H9 (cell line): Measurements from ENCODE around the gene SPHK2. TPM values are rescaled to one million over a fixed set of nuclear protein-coding genes. Genes with fewer than 3 reads are reported as not detected.
A peak's percentile ranks its signal among the peaks of the same experiment; 100 is the strongest.

ENCODE experiments used
- DNase-seq: peaks from one replicate; pipeline ENCODE4 v3.0.0-alpha.2; 2017
- H2AFZ ChIP-seq: one replicate; pipeline ENCODE4 v1.6.1; 2013; ENCODE audit warnings: mild to moderate bottlenecking, low read length, control low read depth, moderate library complexity
- H2AK5ac ChIP-seq: 2 replicates; pipeline ENCODE4 v1.6.1; 2013; ENCODE audit warnings: low read length, control low read depth, mixed read lengths; ENCODE audit not compliant: insufficient read length
- H2BK120ac ChIP-seq: one replicate; pipeline ENCODE4 v1.6.1; 2013; ENCODE audit warnings: low read depth, mild to moderate bottlenecking, low read length, control low read depth, inconsistent platforms; ENCODE audit not compliant: poor library complexity, severe bottlenecking
- H2BK12ac ChIP-seq: 2 replicates; pipeline ENCODE4 v1.6.1; 2013; ENCODE audit warnings: low read length, control low read depth, mixed read lengths, low read depth; ENCODE audit not compliant: insufficient read length
- H2BK15ac ChIP-seq: 2 replicates; pipeline ENCODE4 v1.6.1; 2013; ENCODE audit warnings: low read depth, low read length, control low read depth
- H2BK20ac ChIP-seq: one replicate; pipeline ENCODE4 v1.6.1; 2013; ENCODE audit warnings: low read depth, mild to moderate bottlenecking, low read length, control low read depth, inconsistent platforms; ENCODE audit not compliant: poor library complexity, severe bottlenecking
- H2BK5ac ChIP-seq: 2 replicates; pipeline ENCODE4 v1.6.1; 2013; ENCODE audit warnings: low read length, control low read depth, mixed read lengths; ENCODE audit not compliant: insufficient read length
- H3K14ac ChIP-seq: 2 replicates; pipeline ENCODE4 v1.6.1; 2013; ENCODE audit warnings: low read length, control low read depth; ENCODE audit not compliant: insufficient read depth
- H3K18ac ChIP-seq: 2 replicates; pipeline ENCODE4 v1.6.1; 2013; ENCODE audit warnings: low read depth, mild to moderate bottlenecking, mixed read lengths, low read length, control low read depth; ENCODE audit not compliant: insufficient read length
- H3K23ac ChIP-seq: 2 replicates; pipeline ENCODE4 v1.6.1; 2013; ENCODE audit warnings: low read length, control low read depth, mixed read lengths, low read depth; ENCODE audit not compliant: insufficient read length
- H3K23me2 ChIP-seq: 2 replicates; pipeline ENCODE4 v1.6.1; 2013; ENCODE audit warnings: low read depth, mild to moderate bottlenecking, mixed read lengths, low read length, control low read depth; ENCODE audit not compliant: insufficient read length, poor library complexity, severe bottlenecking
- H3K27ac ChIP-seq: 2 replicates; pipeline ENCODE4 v1.5.1; 2013; ENCODE audit warnings: low read length, control low read depth, mixed read lengths, low read depth; ENCODE audit not compliant: insufficient read length
- H3K27me3 ChIP-seq: 2 replicates; pipeline ENCODE4 v1.6.1; 2013; ENCODE audit warnings: low read length, control low read depth, inconsistent platforms; ENCODE audit not compliant: insufficient read depth
- H3K4ac ChIP-seq: 2 replicates; pipeline ENCODE4 v1.6.1; 2013; ENCODE audit warnings: low read depth, mild to moderate bottlenecking, control low read depth, inconsistent platforms, low read length, moderate library complexity
- H3K4me1 ChIP-seq: 2 replicates; pipeline ENCODE4 v1.6.1; 2013; ENCODE audit warnings: low read length, control low read depth, inconsistent platforms; ENCODE audit not compliant: insufficient read depth
- H3K4me2 ChIP-seq: 2 replicates; pipeline ENCODE4 v1.6.1; 2013; ENCODE audit warnings: low read length, control low read depth, mixed read lengths; ENCODE audit not compliant: insufficient read length, insufficient read depth
- H3K56ac ChIP-seq: 2 replicates; pipeline ENCODE4 v1.6.1; 2013; ENCODE audit warnings: low read depth, mild to moderate bottlenecking, mixed read lengths, low read length, control low read depth; ENCODE audit not compliant: insufficient read length
- H3K79me1 ChIP-seq: 2 replicates; pipeline ENCODE4 v1.6.1; 2013; ENCODE audit warnings: low read depth, mild to moderate bottlenecking, moderate library complexity, low read length, control low read depth, inconsistent platforms; ENCODE audit not compliant: insufficient read depth, poor library complexity, severe bottlenecking
- H3K79me2 ChIP-seq: 2 replicates; pipeline ENCODE4 v1.6.1; 2013; ENCODE audit warnings: low read length, control low read depth, inconsistent platforms; ENCODE audit not compliant: insufficient read depth
- H3K9ac ChIP-seq: 2 replicates; pipeline ENCODE4 v1.6.1; 2013; ENCODE audit warnings: low read length, control low read depth, mixed read lengths; ENCODE audit not compliant: insufficient read length; ENCODE audit errors: extremely low read depth
- H3K9me3 ChIP-seq: one replicate; pipeline ENCODE4 v1.6.1; 2013; ENCODE audit warnings: low read depth, low read length, inconsistent platforms; ENCODE audit not compliant: control insufficient read depth
- H3T11ph ChIP-seq: one replicate; pipeline ENCODE4 v1.6.1; 2013; ENCODE audit warnings: mild to moderate bottlenecking, low read length, control low read depth, inconsistent platforms
- H4K20me1 ChIP-seq: one replicate; pipeline ENCODE4 v1.6.1; 2013; ENCODE audit not compliant: control insufficient read depth, insufficient read length, insufficient read depth
- H4K5ac ChIP-seq: 2 replicates; pipeline ENCODE4 v1.6.1; 2013; ENCODE audit warnings: low read depth, mild to moderate bottlenecking, mixed read lengths, low read length, control low read depth; ENCODE audit not compliant: insufficient read length
- H4K8ac ChIP-seq: replicated peaks from 2 replicates; pipeline ENCODE4 v1.6.1; 2013; ENCODE audit warnings: low read length, control low read depth, mixed read lengths, low read depth; ENCODE audit not compliant: insufficient read length
- H4K91ac ChIP-seq: 2 replicates; pipeline ENCODE4 v1.6.1; 2013; ENCODE audit warnings: low read depth, mild to moderate bottlenecking, moderate library complexity, mixed read lengths, low read length, control low read depth; ENCODE audit not compliant: insufficient read length
- H3K27ac Mint-ChIP-seq, 3 experiments: 2 replicates in 2 of 3; 3 replicates in 1 of 3; pipeline ENCODE4 v1.8.0; 2020 to 2021; ENCODE audit warnings: mixed read lengths in 3 of 3, mild to moderate bottlenecking in 1 of 3, moderate library complexity in 1 of 3
- H3K27me3 Mint-ChIP-seq: 2 replicates; pipeline ENCODE4 v1.8.0; 2021; ENCODE audit warnings: low read depth, mild to moderate bottlenecking, moderate library complexity, mixed read lengths
- H3K36me3 Mint-ChIP-seq, 3 experiments: 2 replicates in 2 of 3; 3 replicates in 1 of 3; pipeline ENCODE4 v1.8.0; 2020 to 2021; ENCODE audit warnings: low read depth in 3 of 3, mixed read lengths in 3 of 3; ENCODE audit not compliant: insufficient read depth in 1 of 3
- H3K4me1 Mint-ChIP-seq, 2 experiments: 2 replicates each; pipeline ENCODE4 v1.8.0; 2020; ENCODE audit warnings: mixed read lengths in 2 of 2
- H3K4me3 Mint-ChIP-seq, 2 experiments: 2 replicates in 1 of 2; 3 replicates in 1 of 2; pipeline ENCODE4 v1.8.0; 2020 to 2021; ENCODE audit warnings: mild to moderate bottlenecking in 2 of 2, mixed read lengths in 2 of 2, moderate library complexity in 1 of 2
- H3K9me3 Mint-ChIP-seq, 2 experiments: 2 replicates in 1 of 2; 3 replicates in 1 of 2; pipeline ENCODE4 v1.8.0; 2020; ENCODE audit warnings: mild to moderate bottlenecking in 2 of 2, mixed read lengths in 2 of 2, moderate library complexity in 1 of 2
- CTCF ChIP-seq: fragments of 200-600 bp; sonication (generic); conservative IDR thresholded peaks from 3 replicates; pipeline ENCODE4 v1.8.0; 2021; ENCODE audit warnings: antibody characterized with exemption, mild to moderate bottlenecking
- WGBS: extraction: QIAGEN DNeasy Blood & Tissue Kit; methylation state at CpG from one replicate; pipeline ENCODE4 v1.1.7; 2013; ENCODE audit warnings: missing lambda C conversion rate, low lambda C conversion rate, mixed read lengths; ENCODE audit not compliant: insufficient read length; ENCODE audit errors: extremely low coverage; 5-methylcytosine and 5-hydroxymethylcytosine counted together
- total RNA-seq: library from RNA; stranded (reverse); gene quantifications from 2 replicates; pipeline ENCODE4 v1.2.1, GENCODE V29; 2021

The SPHK2 gene
- total RNA-seq, 1 experiment from 2014 or later: 57.2 TPM

- Histone ChIP-seq H3K14ac (no peak overlapping the region), H2BK12ac (no peak overlapping the region), H3K23ac (no peak overlapping the region), H3K4ac (no peak overlapping the region), H3K4me2 (no peak overlapping the region), H4K5ac (no peak overlapping the region), H3K56ac (no peak overlapping the region), H2AK5ac (no peak overlapping the region), H2BK15ac (no peak overlapping the region), H3K27me3 (no peaks in the 10 kb centered on the region), H2BK120ac (no peak overlapping the region), H3K9me3 (no peaks in the 10 kb centered on the region), H3K18ac (no peak overlapping the region), H2AFZ (no peak overlapping the region), H4K8ac (no peak overlapping the region), H3K4me1 (peaks cover 5% of the 10 kb centered on the region; the same call in 1 of the 2 replicates), H3K27ac (no peak overlapping the region), H3K79me2 (peaks cover 4% of the 10 kb centered on the region; the same call in 1 of the 2 replicates), H3K9ac (no peak overlapping the region), H4K91ac (no peak overlapping the region), H2BK5ac (no peak overlapping the region), H3K23me2 (peaks cover 19% of the 10 kb centered on the region), H3K79me1 (no peaks in the 10 kb centered on the region), H4K20me1 (no peaks in the 10 kb centered on the region), H3T11ph (no peak overlapping the region), H2BK20ac (no peak overlapping the region)
- WGBS: no CpG with 5 or more reads among the region's 6 CpGs
- no peak for TF ChIP-seq CTCF
- H3K4me1 Mint-ChIP-seq: peaks cover 31 to 41% of the 10 kb centered on the region in 2 experiments
- peak overlapping the region in 1 of 3 experiments; percentile 76; a peak in 3 of 7 replicates for H3K27ac Mint-ChIP-seq
- no peak overlapping the region for H3K4me3 Mint-ChIP-seq
- no peaks in the 10 kb centered on the region for H3K27me3 Mint-ChIP-seq
- peak; percentile 34 for DNase-seq
- peaks cover 2 to 21% (median 16%) of the 10 kb centered on the region in 3 experiments; a peak in 6 of 7 replicates for H3K36me3 Mint-ChIP-seq
- H3K9me3 Mint-ChIP-seq: no peaks in the 10 kb centered on the region; a peak in 1 of 5 replicates
Observed at GRCh38 chr19:48627201-48627864, 8.0 kb downstream of the SPHK2 start.
